Tibial nerve (tissue), 4 donors: ENCODE data around the gene HTRA1. TPM values are rescaled to one million over a fixed set of nuclear protein-coding genes. Genes with fewer than 3 reads are reported as not detected.

ENCODE experiments used
- DNase-seq, 2 donors: peaks; one replicate each; pipeline ENCODE4 v3.0.0-alpha.2; 2019; ENCODE audit warnings: low spot score in 2 of 2
- H3K27ac ChIP-seq, 4 donors: fragments of 200-600 bp; sonication (generic) in 3 of 4; one replicate each; pipeline ENCODE4 v1.5.1; 2017 to 2019; ENCODE audit warnings: mild to moderate bottlenecking in 1 of 4
- H3K27me3 ChIP-seq, 2 donors: fragments of 200-600 bp; sonication (generic) in 1 of 2; one replicate each; pipeline versions ENCODE4 v1.5.1 to v1.6.0; 2017 to 2019
- H3K36me3 ChIP-seq, 3 donors: fragments of 200-600 bp; sonication (generic); one replicate each; pipeline ENCODE4 v1.5.1; 2018 to 2019
- H3K4me1 ChIP-seq, 4 donors: fragments of 200-600 bp; sonication (generic) in 3 of 4; one replicate each; pipeline ENCODE4 v1.5.1; 2017 to 2019
- H3K4me3 ChIP-seq, 4 donors: fragments of 200-600 bp; sonication (generic) in 3 of 4; one replicate each; pipeline ENCODE4 v1.5.1; 2017 to 2019; ENCODE audit warnings: mild to moderate bottlenecking in 1 of 4, moderate library complexity in 1 of 4
- H3K9me3 ChIP-seq, 4 donors: fragments of 200-600 bp; sonication (generic) in 3 of 4; one replicate each; pipeline ENCODE4 v1.5.1; 2017 to 2019
- CTCF ChIP-seq, 5 experiments: fragments of 200-600 bp in 3 of 5; fragments of 450-650 bp in 2 of 5; sonication (generic) in 3 of 5; IDR thresholded peaks; one replicate each; pipeline ENCODE4 v1.5.1; 2016 to 2019; ENCODE audit warnings: antibody characterized with exemption in 5 of 5, mild to moderate bottlenecking in 3 of 5, moderate library complexity in 2 of 5
- EP300 ChIP-seq, 2 donors: sonication (generic); formaldehyde crosslinking; IDR thresholded peaks; one replicate each; pipeline ENCODE4 v1.6.1; 2017; ENCODE audit warnings: antibody characterized with exemption in 2 of 2, mild to moderate bottlenecking in 1 of 2
- POLR2A ChIP-seq, 2 donors: fragments of 450-650 bp; IDR thresholded peaks; one replicate each; pipeline ENCODE4 v1.6.1; 2017; ENCODE audit warnings: antibody characterized with exemption in 2 of 2, mild to moderate bottlenecking in 2 of 2, moderate library complexity in 2 of 2
- WGBS, 2 donors: methylation state at CpG; one replicate each; pipeline ENCODE4 v1.1.5; 2018; 5-methylcytosine and 5-hydroxymethylcytosine counted together
- total RNA-seq, 4 donors: library from RNA; depleted of rRNA; stranded (reverse); fragments of >200 nt; gene quantifications; one replicate each; pipeline ENCODE4 v1.1.0, GENCODE V29; 2016

HTRA1 gene
- total RNA-seq, 4 donors from 2014 or later: 128 to 183 (median 173) TPM

DNA sequence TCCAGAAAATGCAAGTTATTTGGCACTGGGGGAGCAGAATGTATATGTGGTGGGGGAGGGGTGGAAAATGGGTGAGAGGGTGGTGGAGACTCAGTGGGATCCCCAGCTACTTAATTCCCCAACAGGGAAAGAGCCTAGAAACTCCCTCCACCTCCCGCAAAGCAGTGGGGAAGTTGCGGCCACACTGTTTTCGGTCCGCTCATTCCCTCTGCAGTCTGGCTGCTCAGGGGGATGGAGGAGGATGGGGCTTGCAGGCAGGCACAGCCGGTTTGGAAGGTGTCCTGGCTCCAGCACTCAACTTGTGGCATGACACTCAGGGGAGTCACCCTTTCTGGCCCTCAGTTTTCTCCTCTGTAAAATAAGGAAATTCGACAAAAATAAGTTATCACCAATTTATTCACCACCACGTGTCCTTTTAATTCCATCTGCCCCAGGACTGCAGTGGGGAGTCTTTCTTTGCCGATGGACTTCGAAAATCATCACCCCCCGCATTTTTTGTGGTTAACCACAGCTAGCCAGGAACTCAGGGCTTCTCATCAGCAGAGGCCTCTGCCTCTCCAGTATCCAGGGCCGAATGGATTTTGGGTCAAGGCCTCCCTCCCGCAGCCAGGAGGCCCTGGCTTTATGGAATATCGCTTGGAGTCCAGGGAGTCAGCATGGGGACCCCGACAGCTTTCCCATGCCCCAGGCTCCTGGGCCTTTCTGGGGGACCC is 1.6 kb upstream of the HTRA1 start:
- Histone ChIP-seq H3K4me3 (no peak overlapping the region), H3K27me3 (no peaks in the 10 kb centered on the region), H3K9me3 (no peaks in the 10 kb centered on the region), H3K27ac (peak overlapping the region in 2 of 4 donors; percentile 72 to 89), H3K4me1 (peaks cover 0 to 46% (median 14%) of the 10 kb centered on the region in 4 donors), H3K36me3 (no peaks in the 10 kb centered on the region)
- DNase-seq: no peak
- TF ChIP-seq EP300 (IDR thresholded peaks at IDR 0.05) (no peak), POLR2A (IDR thresholded peaks at IDR 0.05) (no peak), CTCF (IDR thresholded peaks at IDR 0.05) (no peak)
- 71 to 72% methylated on average over 14 of the region's 14 CpGs for WGBS, 2 donors

GRCh38 chr10:122460891-122461293 is 461 bp upstream of the HTRA1 start:
- peak overlapping the region; percentile 67 to 89 (median 72) for H3K27ac ChIP-seq
- no peak for TF ChIP-seq CTCF (IDR thresholded peaks at IDR 0.05)
- H3K9me3 ChIP-seq: no peaks in the 10 kb centered on the region
- H3K27me3 ChIP-seq: no peaks in the 10 kb centered on the region
- no peaks in the 10 kb centered on the region for H3K36me3 ChIP-seq
- DNase-seq: no peak
- peaks cover 0 to 46% (median 14%) of the 10 kb centered on the region in 4 donors for H3K4me1 ChIP-seq
- WGBS, 2 donors: 1 to 2% methylated on average over 31 to 38 of the region's 40 CpGs
- peak overlapping the region; percentile 53 to 89 (median 60) for H3K4me3 ChIP-seq

GRCh38 chr10:122461729-122462532 is 578 bp downstream of the HTRA1 start:
- DNase-seq: no peak
- WGBS, 2 donors: 0 to 1% methylated on average over 15 to 52 of the region's 95 CpGs
- H3K9me3 ChIP-seq: no peaks in the 10 kb centered on the region

DNA sequence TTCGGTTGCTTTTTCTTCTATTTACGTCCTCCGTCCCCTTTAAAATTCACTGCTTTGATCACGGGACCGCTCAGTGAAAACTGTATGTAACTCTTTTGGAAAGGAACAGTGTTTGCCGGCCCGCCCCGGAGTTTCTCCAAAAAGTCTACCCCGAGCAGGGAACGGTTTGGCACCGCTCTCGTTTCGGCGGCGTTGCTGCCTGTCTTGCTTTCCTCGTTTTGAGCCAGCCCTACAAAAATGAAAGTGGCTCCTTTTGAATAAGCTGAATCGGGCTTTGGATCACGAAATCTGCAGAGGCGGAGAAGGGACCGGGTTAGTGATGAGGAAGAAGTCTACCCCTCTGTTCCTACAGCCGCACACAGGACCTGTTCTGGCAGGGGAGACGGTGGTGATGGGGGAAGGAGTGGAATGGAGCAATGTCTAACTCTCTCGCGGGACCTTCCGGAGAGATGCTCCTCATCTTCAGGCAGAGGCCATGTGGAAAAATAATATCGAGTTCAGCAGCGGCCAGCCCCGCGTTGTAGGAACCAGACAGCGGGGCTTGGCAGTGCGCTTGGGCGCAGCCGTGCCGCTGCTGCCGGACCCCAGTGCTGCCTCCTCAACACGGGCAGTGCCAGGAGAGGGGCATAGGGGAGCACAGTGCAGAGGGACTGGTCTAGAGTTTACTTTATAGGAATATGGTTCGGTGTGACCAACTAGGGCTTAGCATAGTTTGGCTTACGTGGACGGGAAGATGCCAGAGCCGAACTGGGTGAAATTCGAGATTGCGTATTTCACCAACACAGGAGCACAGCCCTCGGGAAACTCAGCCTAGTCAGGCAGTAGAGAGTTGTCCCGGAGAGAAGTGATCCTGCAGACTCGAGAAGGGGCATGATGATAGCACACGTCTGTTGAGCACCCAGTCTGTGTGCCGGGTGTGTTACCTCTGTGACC is 1.4 kb downstream of the HTRA1 start:
- WGBS, 2 donors: 7 to 13% methylated on average over 42 to 47 of the region's 47 CpGs
- TF ChIP-seq CTCF (IDR thresholded peaks at IDR 0.05) (no peak), EP300 (IDR thresholded peaks at IDR 0.05) (peak in 1 of 2 donors; percentile 47), POLR2A (IDR thresholded peaks at IDR 0.05) (no peak)
- peaks cover 0 to 50% (median 14%) of the 10 kb centered on the region in 4 donors for H3K4me1 ChIP-seq
- H3K27ac ChIP-seq: peak overlapping the region; percentile 57 to 90 (median 82)
- peak overlapping the region; percentile 54 to 93 (median 78) for H3K4me3 ChIP-seq
- no peaks in the 10 kb centered on the region for H3K27me3 ChIP-seq
- DNase-seq: peak in 1 of 2 donors; percentile 60
- H3K9me3 ChIP-seq: no peaks in the 10 kb centered on the region
- no peaks in the 10 kb centered on the region for H3K36me3 ChIP-seq

More at GRCh38 chr10:122461729-122462532, 578 bp downstream of the HTRA1 start:
- H3K36me3 ChIP-seq: no peaks in the 10 kb centered on the region
- H3K4me1 ChIP-seq: peaks cover 0 to 50% (median 14%) of the 10 kb centered on the region in 4 donors
- peak overlapping the region; percentile 57 to 90 (median 82) for H3K27ac ChIP-seq
- TF ChIP-seq CTCF (IDR thresholded peaks at IDR 0.05) (peak in 1 of 5 experiments; percentile 28), EP300 (IDR thresholded peaks at IDR 0.05) (no peak), POLR2A (IDR thresholded peaks at IDR 0.05) (no peak)
- peak overlapping the region; percentile 54 to 93 (median 78) for H3K4me3 ChIP-seq
- H3K27me3 ChIP-seq: no peaks in the 10 kb centered on the region
